Stimulated activated CD8-positive, alpha-beta memory T cell treated with anti-CD3 and anti-CD28 coated beads, Interleukin-7, amount 100 ng/mL, for 4 hours (primary cell): Measurements from ENCODE around the gene PRUNE2.

ENCODE experiments used
- DNase-seq, 2 donors: peaks; one replicate each; pipeline ENCODE4 v3.0.0-alpha.2; 2020; ENCODE audit warnings: low read depth in 2 of 2

PRUNE2 gene

DNA sequence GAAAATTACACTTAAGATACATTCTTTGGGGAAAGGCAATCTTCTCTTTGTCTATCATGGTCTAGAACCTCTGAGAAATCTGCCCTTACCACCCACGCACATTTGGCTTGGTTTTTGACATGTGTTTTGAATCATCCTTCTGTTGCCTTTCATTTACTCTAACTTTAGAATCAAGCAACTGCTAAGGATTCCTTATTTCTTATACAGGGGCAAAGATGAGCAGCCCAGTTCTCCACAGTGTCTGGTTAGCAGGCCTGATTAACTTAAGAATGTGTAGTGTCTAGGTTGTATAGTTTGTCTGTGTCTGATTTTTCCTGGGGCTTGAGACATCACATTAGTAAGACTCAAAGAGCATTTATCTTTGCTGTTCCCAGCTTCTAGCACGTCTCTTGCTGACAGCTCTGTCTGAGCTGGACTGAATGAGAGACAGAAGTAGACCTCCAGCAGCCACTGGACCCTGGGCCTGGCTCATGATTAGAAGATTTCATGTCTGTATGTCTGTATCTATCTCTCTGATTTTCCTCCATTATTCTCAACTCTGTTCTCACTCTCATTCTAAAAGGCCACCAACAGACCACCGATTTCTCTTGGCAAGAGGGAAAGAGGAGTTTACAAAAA lies 173.5 kb downstream of the PRUNE2 start:
- no peak for DNase-seq

DNA sequence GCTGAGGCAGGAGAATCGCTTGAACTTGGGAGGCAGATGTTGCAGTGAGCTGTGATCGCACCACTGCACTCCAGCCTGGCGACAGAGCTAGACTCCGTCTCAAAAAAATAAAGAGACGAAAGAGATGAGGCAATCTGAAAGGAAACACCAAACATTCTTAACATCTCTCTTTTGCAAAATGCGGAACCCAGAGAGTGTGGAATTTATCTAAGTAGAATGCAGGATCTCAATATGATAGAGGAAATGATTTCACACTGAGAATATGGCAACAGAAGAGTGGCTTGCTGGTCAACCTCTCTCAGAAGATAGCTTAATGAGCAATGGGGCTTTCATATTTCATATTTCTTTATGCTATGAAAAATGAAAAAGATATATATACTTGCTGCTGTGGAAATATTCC lies 175.1 kb downstream of the PRUNE2 start:
- no peak for DNase-seq

DNA sequence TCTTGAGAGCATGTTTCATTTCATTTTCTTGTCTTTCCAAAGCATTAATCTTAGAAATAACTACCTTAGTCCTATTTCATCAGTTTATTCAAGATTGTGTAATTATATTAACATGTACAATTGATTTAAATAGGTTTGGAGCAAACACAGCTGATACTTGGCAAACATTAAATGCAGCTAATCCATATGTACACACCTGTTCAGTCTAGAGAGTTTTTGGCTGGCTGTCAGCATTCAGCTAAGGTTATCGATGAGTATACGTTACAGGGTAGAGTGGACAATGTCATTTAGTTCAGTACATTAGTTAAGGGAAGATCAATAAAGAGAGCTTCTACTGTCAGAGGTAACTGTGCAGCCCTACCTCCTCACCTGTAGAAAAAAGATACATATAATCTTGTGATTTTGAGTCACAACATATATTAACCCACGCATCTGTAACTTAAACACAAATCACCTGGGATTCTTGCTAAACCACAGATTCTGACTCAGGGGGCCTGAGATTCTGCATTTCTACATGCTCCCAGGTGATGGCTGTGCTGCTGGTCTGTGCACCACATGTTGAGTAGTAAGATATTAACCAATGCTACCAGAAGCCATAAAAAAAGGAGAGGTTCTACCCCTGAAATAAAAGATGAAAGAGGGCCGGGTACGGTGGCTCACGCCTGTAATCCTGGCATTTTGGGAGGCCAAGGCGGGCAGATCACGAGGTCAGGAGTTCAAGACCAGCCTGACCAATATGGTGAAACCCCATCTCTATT lies 175.8 kb downstream of the PRUNE2 start:
- no peak for DNase-seq

- DNase-seq: no peak
These were observed 176.8 kb downstream of the PRUNE2 start for GRCh38 chr9:76729116-76729515.

DNA sequence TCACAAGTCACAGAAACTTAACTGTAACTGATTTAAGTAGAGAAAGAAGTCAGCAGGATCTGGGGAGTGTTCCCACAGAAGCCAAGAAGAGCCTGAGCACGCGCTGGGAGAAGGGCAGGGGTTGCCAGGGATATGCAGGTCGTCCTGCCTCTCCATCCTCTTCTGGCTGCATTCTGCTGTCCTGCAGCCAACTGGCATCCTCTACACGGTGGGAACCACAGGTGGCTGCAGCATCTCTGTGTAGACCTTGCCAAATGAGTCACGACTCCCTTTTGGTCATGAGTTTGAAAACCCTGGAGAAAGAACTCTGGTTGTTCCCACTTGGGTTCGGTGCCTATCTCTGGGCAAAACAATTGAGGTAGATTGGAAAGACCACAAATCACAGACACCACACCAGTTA lies 180.0 kb downstream of the PRUNE2 start:
- no peak for DNase-seq

- DNase-seq: no peak
These were observed 180.8 kb downstream of the PRUNE2 start for GRCh38 chr9:76725011-76725546.

DNA sequence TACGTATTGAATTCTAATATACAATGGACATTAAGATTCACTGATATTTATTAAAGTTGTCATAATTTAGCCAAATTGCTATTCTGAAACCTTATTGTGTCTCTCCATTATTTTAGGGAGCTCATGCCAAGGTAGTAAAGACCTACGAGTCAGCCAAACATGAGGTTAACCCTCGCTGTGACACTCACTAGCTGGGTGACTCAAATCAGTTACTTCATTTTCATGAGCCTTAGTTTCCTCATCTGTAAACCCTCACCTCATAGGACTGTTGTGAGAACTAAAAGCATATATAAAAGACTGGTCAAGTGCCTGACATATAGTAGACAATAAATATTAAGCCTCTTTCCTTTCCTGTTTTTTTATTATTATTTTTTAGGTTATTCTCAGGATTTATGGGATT lies 185.7 kb downstream of the PRUNE2 start:
- DNase-seq: no peak

GRCh38 chr9:76718166-76718565 lies 187.7 kb downstream of the PRUNE2 start:
- no peak for DNase-seq

- DNase-seq: no peak
These were observed 188.3 kb downstream of the PRUNE2 start for GRCh38 chr9:76717613-76718012.

- DNase-seq: no peak
These were observed 188.7 kb downstream of the PRUNE2 start for GRCh38 chr9:76717176-76717575.

GRCh38 chr9:76716085-76716672 lies 189.7 kb downstream of the PRUNE2 start:
- no peak for DNase-seq

DNA sequence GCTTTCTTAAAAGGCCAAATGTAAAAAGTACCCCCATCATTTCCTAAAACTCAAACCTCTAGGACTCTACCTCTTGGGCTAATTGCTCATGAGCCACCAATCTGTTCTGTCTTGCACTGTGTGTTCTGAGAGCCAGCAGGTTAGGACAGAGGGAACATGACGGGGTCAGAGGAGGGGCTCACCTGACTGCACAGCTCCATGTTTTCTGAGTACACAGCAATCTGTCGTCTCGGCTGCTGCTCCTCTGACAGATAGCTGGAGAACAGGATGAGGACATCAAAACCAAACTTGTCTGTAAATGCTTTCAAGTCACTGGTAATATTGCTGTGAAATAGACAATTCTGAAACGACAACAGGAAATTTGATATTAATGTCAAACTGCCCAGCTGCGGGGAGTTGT lies 192.5 kb downstream of the PRUNE2 start:
- no peak for DNase-seq

GRCh38 chr9:76709020-76709419 lies 196.9 kb downstream of the PRUNE2 start:
- no peak for DNase-seq

- no peak for DNase-seq
These were observed 198.4 kb downstream of the PRUNE2 start for GRCh38 chr9:76707510-76707909.

- DNase-seq: no peak
These were observed 201.2 kb downstream of the PRUNE2 start for GRCh38 chr9:76704593-76705204.

- no peak for DNase-seq
These were observed 202.6 kb downstream of the PRUNE2 start for GRCh38 chr9:76703270-76703669.

DNA sequence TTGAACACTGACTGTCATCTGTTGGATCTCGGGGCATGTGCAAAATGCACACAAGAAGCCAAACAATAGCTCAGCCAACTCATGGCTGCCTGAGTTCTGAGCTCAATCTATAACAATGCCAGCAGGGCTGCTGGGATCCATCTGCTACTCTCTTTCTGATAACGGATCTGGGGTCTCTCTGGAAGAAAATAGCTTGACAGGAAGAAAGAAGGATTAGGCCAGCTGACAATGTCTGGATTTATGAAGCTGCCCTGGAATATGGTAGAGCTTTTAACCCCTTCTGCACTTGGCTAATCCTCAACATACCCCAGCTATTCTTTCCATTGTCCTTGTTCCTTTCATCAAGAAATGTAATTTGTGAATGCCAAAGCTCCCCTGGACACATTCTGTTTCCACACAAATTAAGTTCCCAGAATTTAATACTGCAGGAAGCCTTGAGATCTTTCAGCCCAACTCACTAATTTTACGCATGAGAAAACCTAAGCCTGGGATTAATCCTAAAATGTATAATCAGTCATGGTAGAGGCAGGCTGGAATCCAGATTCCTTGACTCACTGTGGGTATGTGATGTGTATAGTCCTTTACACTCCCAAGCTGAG lies 204.4 kb downstream of the PRUNE2 start:
- DNase-seq: no peak

DNA sequence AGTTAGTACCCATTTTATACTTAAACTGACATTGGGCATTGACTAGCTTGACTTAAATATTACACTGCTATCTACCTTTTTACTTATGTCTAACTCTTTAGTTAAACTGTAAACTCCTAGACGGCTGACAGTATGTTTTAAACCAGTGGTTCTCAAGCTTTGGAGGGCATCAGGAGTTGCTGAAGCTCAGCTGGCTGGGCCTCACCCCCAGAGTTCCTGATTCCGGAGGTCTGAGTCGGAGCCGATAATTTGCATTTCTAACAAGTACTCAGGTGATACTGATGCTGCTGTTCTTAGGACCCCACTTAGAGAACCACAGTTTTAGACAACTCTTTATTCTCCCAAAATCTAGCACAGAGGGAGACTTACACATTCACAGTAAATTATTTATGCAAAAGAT lies 205.0 kb downstream of the PRUNE2 start:
- DNase-seq: no peak

DNA sequence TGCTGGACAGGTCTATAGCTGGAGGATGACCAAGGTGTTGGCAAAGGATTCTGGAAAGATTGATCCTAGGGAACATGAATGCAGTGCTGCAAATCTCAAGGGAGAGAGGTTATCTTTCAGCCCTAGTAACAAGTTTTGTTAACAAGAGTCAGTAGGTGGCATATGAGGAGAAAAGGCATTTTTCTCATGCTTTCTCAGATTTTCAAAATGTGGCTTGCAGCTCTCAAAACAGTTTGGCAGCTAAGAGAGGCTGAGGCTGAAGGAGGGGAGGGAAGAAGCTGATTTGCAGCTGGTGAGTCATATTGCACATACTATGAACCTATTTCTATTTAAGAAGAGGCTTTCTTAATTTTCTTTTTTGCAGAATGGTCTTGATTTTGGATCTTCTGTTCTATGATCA lies 205.9 kb downstream of the PRUNE2 start:
- no peak for DNase-seq

GRCh38 chr9:76697554-76697953 lies 208.4 kb downstream of the PRUNE2 start:
- no peak for DNase-seq

DNA sequence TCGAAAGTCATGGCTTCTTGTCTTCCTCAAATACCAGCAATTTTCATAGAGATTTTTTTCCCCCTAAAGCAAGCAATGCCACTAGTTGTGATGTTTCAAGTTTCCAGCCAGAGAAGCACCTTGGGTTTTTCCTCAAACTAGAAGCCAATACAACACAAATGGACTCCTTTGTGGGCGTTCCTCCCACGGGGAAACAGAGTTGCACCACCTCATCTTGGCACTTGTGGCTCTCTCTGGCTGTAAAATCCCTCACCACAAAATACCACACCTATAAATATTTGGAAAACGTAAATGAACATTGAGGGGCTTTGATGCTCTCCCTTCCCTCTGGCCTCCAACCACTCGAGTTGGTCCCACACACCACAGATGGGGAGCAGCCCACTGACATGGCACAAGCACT lies 208.8 kb downstream of the PRUNE2 start:
- DNase-seq: no peak

GRCh38 chr9:76693912-76694311 lies 212.0 kb downstream of the PRUNE2 start:
- no peak for DNase-seq
